ENCODE measurements around the gene AFAP1. TPM values are rescaled to one million over a fixed set of nuclear protein-coding genes. Genes with fewer than 3 reads are reported as not detected.

The AFAP1 gene
- total RNA-seq, 1 experiment from 2014 or later: 22.5 TPM

DNA sequence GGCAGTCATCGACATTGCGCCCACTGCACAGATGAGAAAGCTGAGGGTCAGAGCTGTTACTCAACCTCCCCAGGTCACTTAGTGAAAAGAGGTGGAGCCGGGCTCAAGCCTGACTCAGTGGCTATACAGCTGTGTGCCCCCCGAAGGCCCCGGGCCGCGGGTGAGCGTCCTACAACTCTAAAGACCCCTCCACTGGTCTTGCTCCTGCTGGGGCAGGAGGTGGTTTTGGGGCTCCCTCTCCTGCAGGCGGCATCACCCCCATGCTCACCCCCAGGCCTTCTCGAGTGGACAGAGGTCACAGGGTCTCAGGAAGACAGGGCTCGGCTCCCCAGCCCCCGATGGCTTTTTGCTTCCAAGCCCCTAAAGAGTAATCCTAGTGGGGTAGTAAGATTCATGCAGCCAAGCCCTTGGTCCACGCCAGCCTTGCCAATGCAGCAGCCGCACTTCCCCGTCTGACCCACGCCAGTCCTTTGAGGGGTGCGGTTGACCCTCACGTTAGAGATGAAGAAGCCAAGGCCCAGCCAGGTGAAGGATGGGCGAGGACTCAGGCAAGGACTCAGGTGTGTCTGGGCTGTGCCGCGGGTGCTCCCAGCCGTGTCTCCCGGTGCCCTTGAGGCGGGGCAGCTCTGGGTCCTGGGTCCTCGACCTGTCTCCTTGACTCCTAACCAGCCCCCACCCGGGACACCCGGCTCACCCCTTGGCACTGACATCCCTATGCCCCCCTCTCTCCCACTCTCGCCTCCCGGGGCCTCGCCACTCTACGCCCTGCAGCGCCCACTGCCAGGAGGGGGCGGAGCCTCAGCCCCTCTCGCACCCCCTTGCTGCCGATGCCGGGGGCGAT is 200.4 kb downstream of the AFAP1 start:
- DNase-seq (ENCODE audit: unreplicated experiment): no peak
- Mint-ChIP-seq H3K27me3 (ENCODE audit: insufficient read depth, unreplicated experiment) (no peaks in the 10 kb centered on the region), H3K27ac (ENCODE audit: low read depth, unreplicated experiment) (no peak overlapping the region), H3K4me1 (ENCODE audit: insufficient read depth, unreplicated experiment) (peaks cover 9% of the 10 kb centered on the region), H3K36me3 (ENCODE audit: insufficient read depth, unreplicated experiment) (no peaks in the 10 kb centered on the region), H3K4me3 (ENCODE audit: unreplicated experiment) (no peak overlapping the region), H3K9me3 (ENCODE audit: unreplicated experiment) (no peaks in the 10 kb centered on the region)
- intact Hi-C loops (cut with micrococcal nuclease): no loop called here
- POLR2A ChIA-PET: no interaction called here
- CTCF ChIA-PET: no interaction called here
- no TSS peak for BruUV-seq (replicated peaks)
- TF ChIP-seq, protein P1, sequence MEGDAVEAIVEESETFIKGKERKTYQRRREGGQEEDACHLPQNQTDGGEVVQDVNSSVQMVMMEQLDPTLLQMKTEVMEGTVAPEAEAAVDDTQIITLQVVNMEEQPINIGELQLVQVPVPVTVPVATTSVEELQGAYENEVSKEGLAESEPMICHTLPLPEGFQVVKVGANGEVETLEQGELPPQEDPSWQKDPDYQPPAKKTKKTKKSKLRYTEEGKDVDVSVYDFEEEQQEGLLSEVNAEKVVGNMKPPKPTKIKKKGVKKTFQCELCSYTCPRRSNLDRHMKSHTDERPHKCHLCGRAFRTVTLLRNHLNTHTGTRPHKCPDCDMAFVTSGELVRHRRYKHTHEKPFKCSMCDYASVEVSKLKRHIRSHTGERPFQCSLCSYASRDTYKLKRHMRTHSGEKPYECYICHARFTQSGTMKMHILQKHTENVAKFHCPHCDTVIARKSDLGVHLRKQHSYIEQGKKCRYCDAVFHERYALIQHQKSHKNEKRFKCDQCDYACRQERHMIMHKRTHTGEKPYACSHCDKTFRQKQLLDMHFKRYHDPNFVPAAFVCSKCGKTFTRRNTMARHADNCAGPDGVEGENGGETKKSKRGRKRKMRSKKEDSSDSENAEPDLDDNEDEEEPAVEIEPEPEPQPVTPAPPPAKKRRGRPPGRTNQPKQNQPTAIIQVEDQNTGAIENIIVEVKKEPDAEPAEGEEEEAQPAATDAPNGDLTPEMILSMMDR (IDR thresholded peaks at IDR 0.05; ENCODE audit: unreplicated experiment): no peak

DNA sequence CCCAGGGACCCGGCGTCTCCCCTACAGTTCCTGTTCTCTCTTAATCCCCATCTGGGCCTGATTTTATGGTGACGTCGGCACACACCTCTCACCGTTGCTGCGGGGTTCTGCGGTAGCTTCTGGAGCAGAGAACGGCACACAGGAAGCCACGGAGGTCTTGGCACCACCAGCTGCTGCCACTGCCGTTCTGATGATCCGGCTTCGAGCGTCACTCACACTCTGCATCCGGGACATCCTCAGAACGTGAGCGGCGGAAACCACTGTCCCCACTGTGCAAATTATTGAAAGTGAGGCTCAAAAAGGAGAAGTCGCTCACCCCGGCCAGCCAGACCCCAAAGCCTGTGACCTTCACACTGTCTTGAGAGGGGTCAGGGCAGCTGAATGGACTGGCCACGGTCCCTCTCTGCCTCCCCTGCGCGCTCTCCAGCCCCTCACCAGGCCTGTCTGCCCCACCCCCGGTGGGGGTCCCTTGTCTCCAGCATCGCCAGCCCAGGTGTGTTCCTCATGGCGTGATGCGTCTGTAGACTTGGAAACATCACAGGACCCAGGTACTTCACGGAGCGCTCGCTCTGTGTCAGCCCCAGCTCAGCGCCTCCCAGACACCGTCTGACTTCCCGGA is 201.1 kb downstream of the AFAP1 start:
- ChIA-PET CTCF (interaction anchor here (0.5 kb wide), 1 partner anchor 93 kb away, joined by 4 read pairs; no protein-coding TSS in a partner anchor), POLR2A (no interaction called here)
- Mint-ChIP-seq H3K36me3 (ENCODE audit: insufficient read depth, unreplicated experiment) (no peaks in the 10 kb centered on the region), H3K27ac (ENCODE audit: low read depth, unreplicated experiment) (no peak overlapping the region), H3K9me3 (ENCODE audit: unreplicated experiment) (no peaks in the 10 kb centered on the region), H3K4me3 (ENCODE audit: unreplicated experiment) (no peak overlapping the region), H3K4me1 (ENCODE audit: insufficient read depth, unreplicated experiment) (peaks cover 2% of the 10 kb centered on the region), H3K27me3 (ENCODE audit: insufficient read depth, unreplicated experiment) (no peaks in the 10 kb centered on the region)
- intact Hi-C loops (cut with micrococcal nuclease): no loop called here
- no TSS peak for BruUV-seq (replicated peaks)
- DNase-seq (ENCODE audit: unreplicated experiment): no peak
- TF ChIP-seq, protein P1 (IDR thresholded peaks at IDR 0.05; ENCODE audit: unreplicated experiment): no peak

DNA sequence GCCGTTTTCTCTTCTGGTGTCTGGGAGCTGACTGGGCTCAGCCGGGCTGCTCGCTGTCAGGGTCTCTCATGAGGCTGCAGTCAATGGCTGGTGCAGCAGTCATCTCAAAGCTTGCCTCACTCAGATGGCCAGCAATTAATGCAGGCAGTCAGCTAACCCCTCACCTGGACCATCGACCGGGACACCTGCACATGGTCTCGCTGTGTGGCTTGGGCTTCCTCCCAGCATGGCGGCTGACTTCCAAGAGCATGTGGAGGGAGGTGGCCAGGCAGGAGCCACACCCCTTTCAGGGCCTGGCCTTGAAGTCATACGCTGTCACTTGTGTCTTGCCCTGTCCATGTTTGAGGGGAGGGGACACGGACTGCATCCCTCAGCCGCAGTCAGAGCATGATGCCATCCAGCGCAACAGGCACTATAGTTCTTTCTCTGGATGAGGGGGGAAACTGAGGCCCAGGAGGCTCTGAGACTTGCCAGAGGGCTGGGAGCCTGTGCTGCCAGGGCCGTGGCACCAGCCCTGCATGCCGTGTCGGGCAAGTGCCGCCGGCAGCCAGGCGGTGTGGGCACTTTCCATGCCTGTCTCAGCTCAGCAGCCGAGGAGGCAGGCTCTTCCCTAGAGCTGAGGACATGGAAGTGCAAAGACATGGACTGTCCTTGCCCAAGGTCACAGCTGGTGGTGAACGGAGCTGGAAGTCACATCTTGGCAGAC is 201.8 kb downstream of the AFAP1 start:
- no peak for DNase-seq (ENCODE audit: unreplicated experiment)
- BruUV-seq (replicated peaks): no TSS peak
- intact Hi-C loops (cut with micrococcal nuclease): no loop called here
- H3K36me3 Mint-ChIP-seq (ENCODE audit: insufficient read depth, unreplicated experiment): no peaks in the 10 kb centered on the region
- no peaks in the 10 kb centered on the region for H3K9me3 Mint-ChIP-seq (ENCODE audit: unreplicated experiment)
- no peaks in the 10 kb centered on the region for H3K4me1 Mint-ChIP-seq (ENCODE audit: insufficient read depth, unreplicated experiment)
- TF ChIP-seq, protein P1 (IDR thresholded peaks at IDR 0.05; ENCODE audit: unreplicated experiment): no peak
- ChIA-PET POLR2A (no interaction called here), CTCF (no interaction called here)
- peaks cover 2% of the 10 kb centered on the region for H3K27me3 Mint-ChIP-seq (ENCODE audit: insufficient read depth, unreplicated experiment)
- no peak overlapping the region for H3K4me3 Mint-ChIP-seq (ENCODE audit: unreplicated experiment)
- no peak overlapping the region for H3K27ac Mint-ChIP-seq (ENCODE audit: low read depth, unreplicated experiment)

- Mint-ChIP-seq H3K9me3 (ENCODE audit: unreplicated experiment) (no peaks in the 10 kb centered on the region), H3K4me3 (ENCODE audit: unreplicated experiment) (no peak overlapping the region), H3K27me3 (ENCODE audit: insufficient read depth, unreplicated experiment) (peaks cover 8% of the 10 kb centered on the region), H3K4me1 (ENCODE audit: insufficient read depth, unreplicated experiment) (no peaks in the 10 kb centered on the region), H3K27ac (ENCODE audit: low read depth, unreplicated experiment) (no peak overlapping the region), H3K36me3 (ENCODE audit: insufficient read depth, unreplicated experiment) (no peaks in the 10 kb centered on the region)
- TF ChIP-seq, protein P1 (IDR thresholded peaks at IDR 0.05; ENCODE audit: unreplicated experiment): no peak
- ChIA-PET POLR2A (no interaction called here), CTCF (no interaction called here)
- no peak for DNase-seq (ENCODE audit: unreplicated experiment)
- intact Hi-C loops (cut with micrococcal nuclease): no loop called here
- BruUV-seq (replicated peaks): no TSS peak
These were observed 202.4 kb downstream of the AFAP1 start for GRCh38 chr4:7737268-7737645.

All from MCF 10A (cell line).